ENCODE measurements around the gene SLIT3.

DNA sequence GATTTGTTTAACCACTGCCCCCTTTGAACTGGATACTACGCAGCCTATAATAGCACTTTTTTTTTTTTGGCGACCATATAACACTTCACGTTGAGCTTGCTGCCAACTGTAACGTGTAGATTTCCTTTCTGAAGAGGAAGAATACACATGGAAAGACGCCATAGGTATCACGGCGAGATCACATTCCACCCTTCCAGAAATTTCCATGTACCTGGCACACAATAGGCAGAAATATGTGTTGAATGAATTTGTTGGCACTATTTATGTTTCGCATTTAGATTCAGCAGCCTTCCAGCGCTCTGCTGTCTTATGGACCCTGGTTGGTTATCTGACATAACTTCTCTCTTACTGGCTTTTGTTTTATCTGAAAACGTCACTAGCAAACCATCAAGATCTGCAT, 250.3 kb downstream of the SLIT3 start:
- TF ChIP-seq, protein P1, sequence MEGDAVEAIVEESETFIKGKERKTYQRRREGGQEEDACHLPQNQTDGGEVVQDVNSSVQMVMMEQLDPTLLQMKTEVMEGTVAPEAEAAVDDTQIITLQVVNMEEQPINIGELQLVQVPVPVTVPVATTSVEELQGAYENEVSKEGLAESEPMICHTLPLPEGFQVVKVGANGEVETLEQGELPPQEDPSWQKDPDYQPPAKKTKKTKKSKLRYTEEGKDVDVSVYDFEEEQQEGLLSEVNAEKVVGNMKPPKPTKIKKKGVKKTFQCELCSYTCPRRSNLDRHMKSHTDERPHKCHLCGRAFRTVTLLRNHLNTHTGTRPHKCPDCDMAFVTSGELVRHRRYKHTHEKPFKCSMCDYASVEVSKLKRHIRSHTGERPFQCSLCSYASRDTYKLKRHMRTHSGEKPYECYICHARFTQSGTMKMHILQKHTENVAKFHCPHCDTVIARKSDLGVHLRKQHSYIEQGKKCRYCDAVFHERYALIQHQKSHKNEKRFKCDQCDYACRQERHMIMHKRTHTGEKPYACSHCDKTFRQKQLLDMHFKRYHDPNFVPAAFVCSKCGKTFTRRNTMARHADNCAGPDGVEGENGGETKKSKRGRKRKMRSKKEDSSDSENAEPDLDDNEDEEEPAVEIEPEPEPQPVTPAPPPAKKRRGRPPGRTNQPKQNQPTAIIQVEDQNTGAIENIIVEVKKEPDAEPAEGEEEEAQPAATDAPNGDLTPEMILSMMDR (IDR thresholded peaks at IDR 0.05), result no peak
- no peak for TF ChIP-seq EP300 (IDR thresholded peaks at IDR 0.05)
- no peak for TF ChIP-seq POLR2A (IDR thresholded peaks at IDR 0.05)
- no peak for TF ChIP-seq POLR2AphosphoS5 (IDR thresholded peaks at IDR 0.05)
